GM10847 (cell line): ENCODE measurements around the gene PRR4.

Experiments
- POLR2A ChIP-seq: IDR thresholded peaks from 2 replicates; pipeline ENCODE4 v1.6.1; 2011; ENCODE audit not compliant: insufficient read length; ENCODE audit errors: extremely low read depth

Gene PRR4

GRCh38 chr12:10811883-10812536, 37.3 kb downstream of the PRR4 start:
- no peak for TF ChIP-seq POLR2A

GRCh38 chr12:10810068-10810467, 39.2 kb downstream of the PRR4 start, which contains the start of gene TAS2R9:
TSS of gene TAS2R9 (minus strand) at chr12:10810168. CDS start at chr12:10810075, 93 bp downstream.
- TF ChIP-seq POLR2A = no peak

- no peak for TF ChIP-seq POLR2A
These were observed 42.1 kb downstream of the PRR4 start, which contains the start of gene TAS2R8 for GRCh38 chr12:10807186-10807585. TSS of gene TAS2R8 (minus strand) at chr12:10807286. CDS start at chr12:10806980, 306 bp downstream.

- TF ChIP-seq POLR2A = no peak
These were observed 46.7 kb downstream of the PRR4 start, which contains the start of gene TAS2R7 for GRCh38 chr12:10802587-10802986. TSS of gene TAS2R7 (minus strand) at chr12:10802627. CDS start at chr12:10802570, 57 bp downstream.

- TF ChIP-seq POLR2A = no peak
These were observed 47.5 kb downstream of the PRR4 start for GRCh38 chr12:10801741-10802140.
